GM19455 (cell line): ENCODE results near the gene GZF1.

Experiments used
- ATAC-seq: cut with Tn5 transposase; IDR thresholded peaks from one replicate; pipeline ENCODE4 v1.9.1; 2021; ENCODE audit not compliant: unreplicated experiment

Gene GZF1

GRCh38 chr20:23404196-23404595 lies 42.2 kb downstream of the GZF1 start:
- no peak for ATAC-seq

GRCh38 chr20:23406880-23407279 lies 44.9 kb downstream of the GZF1 start:
- ATAC-seq = no peak

- ATAC-seq = no peak
These were observed 45.9 kb downstream of the GZF1 start for GRCh38 chr20:23407781-23408464.

GRCh38 chr20:23408957-23409356 lies 47.0 kb downstream of the GZF1 start:
- ATAC-seq = no peak

- no peak for ATAC-seq
These were observed 47.8 kb downstream of the GZF1 start for GRCh38 chr20:23409800-23410199.

GRCh38 chr20:23410916-23411695 lies 49.1 kb downstream of the GZF1 start:
- ATAC-seq = no peak

GRCh38 chr20:23412026-23412425 lies 50.0 kb downstream of the GZF1 start:
- ATAC-seq = no peak

GRCh38 chr20:23413862-23414422 lies 52.0 kb downstream of the GZF1 start:
- ATAC-seq = no peak

GRCh38 chr20:23414526-23415188 lies 52.7 kb downstream of the GZF1 start:
- ATAC-seq = no peak

GRCh38 chr20:23415555-23415954 lies 53.6 kb downstream of the GZF1 start:
- no peak for ATAC-seq

GRCh38 chr20:23415959-23416583 lies 54.1 kb downstream of the GZF1 start:
- no peak for ATAC-seq

GRCh38 chr20:23417861-23418260 lies 55.9 kb downstream of the GZF1 start:
- no peak for ATAC-seq

GRCh38 chr20:23419657-23419994 lies 57.6 kb downstream of the GZF1 start:
- no peak for ATAC-seq

- ATAC-seq = no peak
These were observed 58.3 kb downstream of the GZF1 start for GRCh38 chr20:23419995-23420901.

GRCh38 chr20:23420943-23421931 lies 59.3 kb downstream of the GZF1 start, which contains the start of gene NAPB:
Gene NAPB (minus strand): TSS chr20:23421488. CDS start chr20:23421402, 86 bp downstream.
- peak; percentile 98 for ATAC-seq
